Neural cell (in vitro differentiated cells): ENCODE measurements around the gene PRKAB1.

Experiments
- EP300 ChIP-seq: fragments of 450-650 bp; conservative IDR thresholded peaks from 2 replicates; pipeline ENCODE4 v1.6.1; 2014; ENCODE audit warnings: antibody characterized with exemption, mild to moderate bottlenecking, moderate library complexity; ENCODE audit not compliant: poor library complexity, severe bottlenecking
- POLR2AphosphoS5 ChIP-seq: IDR thresholded peaks from 2 replicates; pipeline ENCODE4 v1.6.1; 2012
- SMC3 ChIP-seq: fragments of 450-650 bp; conservative IDR thresholded peaks from 2 replicates; pipeline ENCODE4 v1.6.1; 2014; ENCODE audit warnings: antibody characterized with exemption, mild to moderate bottlenecking, moderate library complexity; ENCODE audit not compliant: poor library complexity
- TF ChIP-seq, protein P1 (sequence below): fragments of 450-650 bp; IDR thresholded peaks from 2 replicates; pipeline ENCODE4 v1.5.1; 2014; ENCODE audit warnings: antibody characterized with exemption, mild to moderate bottlenecking, moderate library complexity; ENCODE audit not compliant: poor library complexity, severe bottlenecking
- TF ChIP-seq, protein P2 (sequence below): IDR thresholded peaks from 2 replicates; pipeline ENCODE4 v1.6.1; 2012; ENCODE audit warnings: borderline replicate concordance

DNA sequence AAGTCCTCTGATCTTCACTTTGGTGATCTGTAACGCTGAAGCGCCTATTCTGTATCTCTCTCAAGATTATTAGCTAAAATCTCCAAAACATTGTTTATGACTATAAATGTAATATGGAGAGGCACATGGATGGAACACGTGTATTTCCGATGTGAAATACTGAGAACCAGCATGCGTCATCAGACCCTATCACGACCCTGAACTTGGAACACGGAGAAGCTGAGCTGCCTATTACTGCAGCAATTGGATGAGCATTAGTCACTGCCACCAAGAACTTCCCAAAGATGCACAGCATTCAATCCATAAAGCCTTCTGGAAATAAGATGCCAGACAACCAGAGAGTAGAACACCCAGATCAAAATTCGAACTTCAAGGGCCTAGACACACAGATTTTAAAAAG lies 61.9 kb downstream of the PRKAB1 start:
- TF ChIP-seq, protein P1, sequence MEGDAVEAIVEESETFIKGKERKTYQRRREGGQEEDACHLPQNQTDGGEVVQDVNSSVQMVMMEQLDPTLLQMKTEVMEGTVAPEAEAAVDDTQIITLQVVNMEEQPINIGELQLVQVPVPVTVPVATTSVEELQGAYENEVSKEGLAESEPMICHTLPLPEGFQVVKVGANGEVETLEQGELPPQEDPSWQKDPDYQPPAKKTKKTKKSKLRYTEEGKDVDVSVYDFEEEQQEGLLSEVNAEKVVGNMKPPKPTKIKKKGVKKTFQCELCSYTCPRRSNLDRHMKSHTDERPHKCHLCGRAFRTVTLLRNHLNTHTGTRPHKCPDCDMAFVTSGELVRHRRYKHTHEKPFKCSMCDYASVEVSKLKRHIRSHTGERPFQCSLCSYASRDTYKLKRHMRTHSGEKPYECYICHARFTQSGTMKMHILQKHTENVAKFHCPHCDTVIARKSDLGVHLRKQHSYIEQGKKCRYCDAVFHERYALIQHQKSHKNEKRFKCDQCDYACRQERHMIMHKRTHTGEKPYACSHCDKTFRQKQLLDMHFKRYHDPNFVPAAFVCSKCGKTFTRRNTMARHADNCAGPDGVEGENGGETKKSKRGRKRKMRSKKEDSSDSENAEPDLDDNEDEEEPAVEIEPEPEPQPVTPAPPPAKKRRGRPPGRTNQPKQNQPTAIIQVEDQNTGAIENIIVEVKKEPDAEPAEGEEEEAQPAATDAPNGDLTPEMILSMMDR = no peak
- TF ChIP-seq, protein P2, sequence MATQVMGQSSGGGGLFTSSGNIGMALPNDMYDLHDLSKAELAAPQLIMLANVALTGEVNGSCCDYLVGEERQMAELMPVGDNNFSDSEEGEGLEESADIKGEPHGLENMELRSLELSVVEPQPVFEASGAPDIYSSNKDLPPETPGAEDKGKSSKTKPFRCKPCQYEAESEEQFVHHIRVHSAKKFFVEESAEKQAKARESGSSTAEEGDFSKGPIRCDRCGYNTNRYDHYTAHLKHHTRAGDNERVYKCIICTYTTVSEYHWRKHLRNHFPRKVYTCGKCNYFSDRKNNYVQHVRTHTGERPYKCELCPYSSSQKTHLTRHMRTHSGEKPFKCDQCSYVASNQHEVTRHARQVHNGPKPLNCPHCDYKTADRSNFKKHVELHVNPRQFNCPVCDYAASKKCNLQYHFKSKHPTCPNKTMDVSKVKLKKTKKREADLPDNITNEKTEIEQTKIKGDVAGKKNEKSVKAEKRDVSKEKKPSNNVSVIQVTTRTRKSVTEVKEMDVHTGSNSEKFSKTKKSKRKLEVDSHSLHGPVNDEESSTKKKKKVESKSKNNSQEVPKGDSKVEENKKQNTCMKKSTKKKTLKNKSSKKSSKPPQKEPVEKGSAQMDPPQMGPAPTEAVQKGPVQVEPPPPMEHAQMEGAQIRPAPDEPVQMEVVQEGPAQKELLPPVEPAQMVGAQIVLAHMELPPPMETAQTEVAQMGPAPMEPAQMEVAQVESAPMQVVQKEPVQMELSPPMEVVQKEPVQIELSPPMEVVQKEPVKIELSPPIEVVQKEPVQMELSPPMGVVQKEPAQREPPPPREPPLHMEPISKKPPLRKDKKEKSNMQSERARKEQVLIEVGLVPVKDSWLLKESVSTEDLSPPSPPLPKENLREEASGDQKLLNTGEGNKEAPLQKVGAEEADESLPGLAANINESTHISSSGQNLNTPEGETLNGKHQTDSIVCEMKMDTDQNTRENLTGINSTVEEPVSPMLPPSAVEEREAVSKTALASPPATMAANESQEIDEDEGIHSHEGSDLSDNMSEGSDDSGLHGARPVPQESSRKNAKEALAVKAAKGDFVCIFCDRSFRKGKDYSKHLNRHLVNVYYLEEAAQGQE = no peak
- TF ChIP-seq POLR2AphosphoS5 (no peak), EP300 (no peak), SMC3 (no peak)
